Measurements from ENCODE around the gene PCSK2.

GRCh38 chr20:17463711-17464110 is 236.9 kb downstream of the PCSK2 start:
- TF ChIP-seq CTCF (IDR thresholded peaks at IDR 0.05) (no peak), POLR2AphosphoS5 (IDR thresholded peaks at IDR 0.05) (no peak), POLR2A (IDR thresholded peaks at IDR 0.05) (no peak)
